GM12875 (cell line): ENCODE data around the gene FYN.

Source experiments
- H3K4me3 ChIP-seq: one replicate; pipeline ENCODE4 v1.5.1; 2011; ENCODE audit warnings: low read depth, low read length, control low read depth
- CTCF ChIP-seq: IDR thresholded peaks from 2 replicates; pipeline ENCODE4 v1.5.1; 2011; ENCODE audit warnings: low read depth, mild to moderate bottlenecking, control low read depth, inconsistent platforms, low read length, moderate library complexity, borderline replicate concordance; ENCODE audit not compliant: insufficient read depth

Gene FYN

GRCh38 chr6:111738156-111738555 is 135.1 kb downstream of the FYN start:
- no peak overlapping the region for H3K4me3 ChIP-seq
- no peak for TF ChIP-seq CTCF

DNA sequence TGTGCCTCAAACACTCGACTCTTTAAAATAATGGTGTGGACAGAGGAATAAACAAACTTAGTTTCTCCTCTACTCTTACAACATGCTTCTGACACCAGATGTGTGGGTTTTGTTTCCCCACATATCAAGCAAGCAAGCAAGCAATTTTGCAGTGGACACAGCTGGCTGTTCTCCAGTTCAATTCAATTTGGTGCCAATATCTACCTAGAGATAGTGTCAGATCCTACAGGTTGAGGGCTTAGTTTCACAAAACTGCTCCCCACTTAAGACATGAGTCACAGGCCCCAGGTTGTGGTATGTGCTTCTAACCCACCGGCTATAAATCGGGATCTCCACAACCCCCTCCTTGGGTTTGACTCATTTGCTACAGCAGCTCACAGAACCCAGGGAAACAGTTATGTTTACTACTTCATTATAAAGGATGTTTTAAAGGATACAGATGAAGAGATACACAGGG is 136.2 kb downstream of the FYN start:
- no peak overlapping the region for H3K4me3 ChIP-seq
- TF ChIP-seq CTCF: no peak

DNA sequence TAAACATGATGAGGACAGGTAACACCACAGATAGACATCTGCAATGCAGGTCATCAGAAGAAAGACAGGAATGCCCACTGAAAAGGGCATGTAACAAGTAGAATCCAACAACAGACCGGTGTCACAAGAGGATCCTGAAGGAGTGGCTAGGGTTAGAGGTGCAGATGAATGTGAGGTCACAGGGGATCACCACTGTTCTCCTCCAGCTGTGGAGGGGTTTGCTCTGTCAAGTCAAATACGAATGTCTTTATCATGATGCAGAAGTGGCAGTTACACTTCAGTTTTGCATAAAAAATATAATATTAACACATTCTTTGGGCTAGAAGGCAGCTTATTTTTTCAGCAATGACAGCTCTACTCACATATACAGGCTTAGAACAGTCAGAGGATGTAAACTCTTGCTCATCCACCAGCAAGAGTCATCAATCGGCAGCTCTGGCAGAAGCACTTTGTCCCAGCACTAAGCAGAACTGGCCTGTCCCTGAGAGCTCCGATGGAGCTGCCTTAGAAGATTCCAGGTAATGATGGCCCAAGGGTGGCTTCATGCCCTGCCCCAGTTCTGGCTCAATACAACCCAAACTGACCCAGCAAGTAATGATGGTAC is 137.1 kb downstream of the FYN start:
- no peak overlapping the region for H3K4me3 ChIP-seq
- no peak for TF ChIP-seq CTCF

- no peak for TF ChIP-seq CTCF
- no peak overlapping the region for H3K4me3 ChIP-seq
Observed at GRCh38 chr6:111734068-111735061, 138.9 kb downstream of the FYN start.

GRCh38 chr6:111732390-111732789 is 140.9 kb downstream of the FYN start:
- no peak overlapping the region for H3K4me3 ChIP-seq
- TF ChIP-seq CTCF: no peak

DNA sequence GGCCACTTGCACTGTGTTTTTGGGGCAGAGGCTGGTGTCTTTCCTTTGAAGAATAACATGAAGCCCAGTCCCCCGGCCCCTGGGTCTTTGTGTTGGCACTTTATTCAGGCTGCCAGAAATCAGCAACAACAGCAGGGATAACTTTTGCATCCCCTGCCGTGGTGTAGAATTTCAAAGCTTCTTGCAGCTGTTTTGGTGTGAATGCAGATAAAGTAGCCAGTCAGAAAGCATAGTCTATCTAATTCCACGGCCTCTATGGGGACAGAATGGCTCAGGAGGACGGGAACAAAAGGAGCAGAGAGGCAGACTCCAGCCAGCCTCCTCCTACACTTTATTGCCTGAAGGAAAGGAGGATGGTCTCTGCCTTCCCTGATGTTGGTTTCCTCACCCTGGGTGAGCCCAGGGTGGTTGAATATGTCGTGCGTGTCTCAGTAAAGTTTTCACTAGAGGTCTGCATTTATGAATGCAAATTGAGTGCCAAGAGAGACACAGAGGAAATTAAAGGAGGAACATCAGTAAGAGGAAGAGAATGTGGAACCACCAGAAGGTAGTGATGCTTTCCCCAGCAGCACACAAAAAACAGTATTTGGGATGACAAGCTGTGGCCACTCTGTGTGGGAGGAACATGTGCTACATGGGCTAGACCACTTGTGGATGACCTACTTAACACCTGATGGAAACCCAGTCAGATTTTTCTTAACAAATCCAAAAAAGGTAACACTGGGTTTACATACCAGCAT is 141.6 kb downstream of the FYN start:
- no peak overlapping the region for H3K4me3 ChIP-seq
- no peak for TF ChIP-seq CTCF

DNA sequence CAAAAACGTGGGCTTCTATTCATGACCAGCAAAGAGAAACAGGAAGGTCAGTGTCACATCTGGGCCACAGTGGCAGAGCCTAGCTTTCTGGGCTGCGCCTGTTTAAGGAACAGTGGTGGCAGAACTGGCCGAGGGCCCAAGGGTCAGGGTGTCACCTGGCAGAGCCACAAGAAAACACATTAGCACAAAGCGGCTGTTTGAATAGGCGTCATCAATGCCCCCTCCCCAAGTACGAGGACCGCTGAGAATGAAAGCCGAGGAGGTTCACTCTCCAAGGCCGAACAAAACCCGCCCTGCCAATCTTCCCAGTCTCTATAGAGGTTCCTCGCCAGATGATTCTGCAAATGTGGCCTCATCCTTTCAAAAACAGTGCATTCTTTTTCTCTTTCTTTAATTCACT is 142.4 kb downstream of the FYN start:
- no peak overlapping the region for H3K4me3 ChIP-seq
- no peak for TF ChIP-seq CTCF
